ENCODE data around the gene COTL1.
"Not testable (repeated sequence)": the region's sequence is repeated elsewhere in the genome, so short reads cannot be mapped to it uniquely, and the experiment has no call there.

The COTL1 gene

GRCh38 chr16:84643180-84643583 lies 25.3 kb upstream of the COTL1 start:
- TF ChIP-seq, protein P1, sequence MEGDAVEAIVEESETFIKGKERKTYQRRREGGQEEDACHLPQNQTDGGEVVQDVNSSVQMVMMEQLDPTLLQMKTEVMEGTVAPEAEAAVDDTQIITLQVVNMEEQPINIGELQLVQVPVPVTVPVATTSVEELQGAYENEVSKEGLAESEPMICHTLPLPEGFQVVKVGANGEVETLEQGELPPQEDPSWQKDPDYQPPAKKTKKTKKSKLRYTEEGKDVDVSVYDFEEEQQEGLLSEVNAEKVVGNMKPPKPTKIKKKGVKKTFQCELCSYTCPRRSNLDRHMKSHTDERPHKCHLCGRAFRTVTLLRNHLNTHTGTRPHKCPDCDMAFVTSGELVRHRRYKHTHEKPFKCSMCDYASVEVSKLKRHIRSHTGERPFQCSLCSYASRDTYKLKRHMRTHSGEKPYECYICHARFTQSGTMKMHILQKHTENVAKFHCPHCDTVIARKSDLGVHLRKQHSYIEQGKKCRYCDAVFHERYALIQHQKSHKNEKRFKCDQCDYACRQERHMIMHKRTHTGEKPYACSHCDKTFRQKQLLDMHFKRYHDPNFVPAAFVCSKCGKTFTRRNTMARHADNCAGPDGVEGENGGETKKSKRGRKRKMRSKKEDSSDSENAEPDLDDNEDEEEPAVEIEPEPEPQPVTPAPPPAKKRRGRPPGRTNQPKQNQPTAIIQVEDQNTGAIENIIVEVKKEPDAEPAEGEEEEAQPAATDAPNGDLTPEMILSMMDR (conservative IDR thresholded peaks at IDR 0.05; ENCODE audit: low read length), result 0 out of 2 replicates have a peak, but pooled peaks have one; percentile 6
- peak; percentile 96 for DNase-seq (ENCODE audit: low read depth)
- H3K4me3 ChIP-seq (ENCODE audit: low read length), result peak overlapping the region; percentile 3; the same call in 1 of the 2 replicates

DNA sequence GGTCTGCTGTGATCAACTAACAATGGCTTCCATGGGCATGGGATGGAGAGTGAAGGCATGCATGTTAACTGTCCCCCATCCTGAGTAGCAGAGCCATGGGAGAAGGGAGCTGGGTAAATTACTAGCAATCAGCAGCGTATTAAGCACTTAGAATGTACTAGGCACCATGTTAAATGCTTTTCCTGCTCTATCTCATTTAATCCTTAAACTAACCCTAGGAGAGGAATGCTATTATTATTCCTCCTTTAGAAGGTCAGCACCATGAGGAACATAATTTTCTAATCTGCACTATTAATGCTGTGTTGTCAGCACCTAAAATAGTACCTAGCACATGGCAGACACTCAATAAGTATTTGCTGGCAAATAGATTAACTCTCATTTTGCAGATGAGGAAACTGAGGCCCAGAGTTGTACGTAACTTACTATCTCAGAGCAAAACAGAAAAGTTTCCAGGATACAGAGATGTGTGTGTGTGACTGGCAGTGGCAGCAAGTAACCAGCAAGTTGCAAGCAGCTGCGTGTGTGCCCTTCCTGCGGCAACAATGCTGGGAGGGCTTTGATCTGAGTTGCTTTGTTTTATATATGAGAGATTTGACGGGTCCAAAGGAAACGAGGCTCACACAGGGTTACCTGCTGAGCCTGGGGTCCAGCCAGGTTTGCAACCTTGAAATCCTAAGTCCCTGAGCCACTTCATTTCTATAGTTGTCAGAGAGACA lies 23.9 kb upstream of the COTL1 start:
- TF ChIP-seq, protein P1 (conservative IDR thresholded peaks at IDR 0.05; ENCODE audit: low read length), result no peak
- no peak overlapping the region for H3K4me3 ChIP-seq (ENCODE audit: low read length)
- DNase-seq (ENCODE audit: low read depth), result no peak

- no peak for DNase-seq (ENCODE audit: low read depth)
- TF ChIP-seq, protein P1 (conservative IDR thresholded peaks at IDR 0.05; ENCODE audit: low read length), result no peak
Observed at GRCh38 chr16:84640145-84640544, 22.3 kb upstream of the COTL1 start.

DNA sequence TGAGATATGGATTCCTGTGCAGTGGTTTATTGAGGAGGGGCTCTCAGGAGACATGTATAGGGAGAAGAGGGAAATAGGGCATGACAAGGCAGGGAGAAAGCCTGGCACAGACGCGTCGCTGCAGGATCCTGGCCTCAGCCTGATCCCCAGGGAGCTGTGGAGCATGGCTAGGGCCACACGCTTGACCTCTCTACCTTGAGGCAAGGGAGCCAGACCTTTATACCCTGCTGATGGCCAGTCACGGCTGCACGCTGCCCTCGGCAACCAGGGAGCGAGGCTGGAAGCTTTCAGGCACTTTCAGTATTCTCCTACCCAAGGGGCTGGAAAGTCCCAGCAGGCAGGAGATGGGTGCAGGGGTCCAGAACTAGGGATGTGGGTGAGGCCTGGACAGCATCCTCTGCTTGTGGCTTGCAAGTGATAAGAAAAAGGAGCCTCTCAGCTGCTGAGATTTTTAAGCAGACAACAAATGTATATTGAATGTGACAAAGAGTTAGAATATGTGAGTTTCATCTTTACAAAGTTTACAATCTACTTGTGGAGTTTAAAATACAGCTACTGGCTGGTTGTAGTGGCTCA lies 20.4 kb upstream of the COTL1 start:
- TF ChIP-seq, protein P1 (conservative IDR thresholded peaks at IDR 0.05; ENCODE audit: low read length), result no peak
- H3K4me3 ChIP-seq (ENCODE audit: low read length), result no peak overlapping the region
- DNase-seq (ENCODE audit: low read depth), result no peak

More at GRCh38 chr16:84640145-84640544, 22.3 kb upstream of the COTL1 start:
- H3K4me3 ChIP-seq (ENCODE audit: low read length), result no peak overlapping the region

GRCh38 chr16:84637709-84638108 lies 19.8 kb upstream of the COTL1 start:
- no peak overlapping the region for H3K4me3 ChIP-seq (ENCODE audit: low read length)
- no peak for DNase-seq (ENCODE audit: low read depth)
- TF ChIP-seq, protein P1 (conservative IDR thresholded peaks at IDR 0.05; ENCODE audit: low read length), result no peak

- TF ChIP-seq, protein P1 (conservative IDR thresholded peaks at IDR 0.05; ENCODE audit: low read length), result no peak
- peak; percentile 58 for DNase-seq (ENCODE audit: low read depth)
- no peak overlapping the region for H3K4me3 ChIP-seq (ENCODE audit: low read length)
Observed at GRCh38 chr16:84635702-84636101, 17.8 kb upstream of the COTL1 start.

DNA sequence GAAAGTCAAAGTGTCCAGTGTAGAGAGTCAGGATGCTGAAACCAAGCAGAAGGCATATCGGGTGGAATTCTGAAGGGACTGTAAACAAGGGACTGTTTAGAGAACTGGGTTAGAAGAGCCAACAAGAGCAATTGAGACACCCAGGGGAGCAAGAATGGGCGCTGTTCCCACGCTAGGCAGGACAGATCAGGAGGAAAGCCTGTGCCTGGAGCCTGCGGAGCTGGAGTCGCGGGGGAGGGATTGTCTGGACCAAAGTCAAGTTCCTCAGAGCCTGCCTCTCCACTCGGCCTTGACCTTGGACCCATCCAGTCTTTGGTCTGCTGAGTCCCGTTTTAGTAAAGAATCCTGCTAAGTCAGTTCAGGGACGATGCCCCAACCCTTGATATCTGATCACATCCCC lies 15.7 kb upstream of the COTL1 start:
- H3K4me3 ChIP-seq (ENCODE audit: low read length), result no peak overlapping the region
- TF ChIP-seq, protein P1 (conservative IDR thresholded peaks at IDR 0.05; ENCODE audit: low read length), result no peak
- no peak for DNase-seq (ENCODE audit: low read depth)

DNA sequence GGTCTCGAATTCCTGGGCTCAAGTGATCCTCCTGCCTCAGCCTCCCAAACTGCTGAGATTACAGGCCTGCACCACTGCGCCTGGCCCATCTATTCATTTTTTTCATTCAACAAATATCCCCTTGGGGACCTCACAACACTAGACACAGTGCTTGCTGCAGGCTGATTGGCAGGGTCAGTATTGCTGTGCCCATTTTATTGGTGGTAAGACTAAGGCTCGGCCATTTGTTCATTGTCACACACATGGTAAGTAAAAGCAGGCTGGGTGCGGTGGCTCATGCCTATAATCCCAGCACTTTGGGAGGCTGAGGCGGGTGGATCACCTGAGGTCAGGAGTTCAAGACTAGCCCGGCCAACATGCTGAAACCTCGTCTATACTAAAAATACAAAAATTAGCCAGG lies 15.0 kb upstream of the COTL1 start:
- DNase-seq (ENCODE audit: low read depth); H3K4me3 ChIP-seq (ENCODE audit: low read length): not testable (repeated sequence)

All from AG10803 (cell line).